GM18951 (cell line): ENCODE measurements around the gene WDFY2.
"Not testable (repeated sequence)": the region's sequence is repeated elsewhere in the genome, so short reads cannot be mapped to it uniquely, and the experiment has no call there.

Source experiments
- POLR2A ChIP-seq: IDR thresholded peaks from 4 replicates; pipeline ENCODE4 v1.6.1; 2011; ENCODE audit warnings: mild to moderate bottlenecking; ENCODE audit not compliant: insufficient read length, insufficient read depth; ENCODE audit errors: extremely low read depth
- in situ Hi-C: fragments of 300-500 bp; cut with MboI; formaldehyde crosslinking; loops from one replicate; pipeline ENCODE4 v1.12.0; 2022; ENCODE audit warnings: low sequenced_read_pairs, mixed read lengths, inconsistent platforms; ENCODE audit not compliant: unreplicated experiment

The WDFY2 gene

GRCh38 chr13:51583469-51583874 lies 790 bp upstream of the WDFY2 start:
- no peak for TF ChIP-seq POLR2A
- in situ Hi-C loops = no loop called here

- TF ChIP-seq POLR2A = no peak
- in situ Hi-C loops = no loop called here
Observed at GRCh38 chr13:51584731-51585672, 740 bp downstream of the WDFY2 start.

- TF ChIP-seq POLR2A = no peak
- in situ Hi-C loops = no loop called here
Observed at GRCh38 chr13:51585696-51586095, 1.4 kb downstream of the WDFY2 start.

- in situ Hi-C loops = no loop called here
- no peak for TF ChIP-seq POLR2A
Observed at GRCh38 chr13:51587372-51587771, 3.1 kb downstream of the WDFY2 start.

- in situ Hi-C loops = no loop called here
Observed at GRCh38 chr13:51588406-51588949, 4.2 kb downstream of the WDFY2 start.

GRCh38 chr13:51589793-51590192 lies 5.5 kb downstream of the WDFY2 start:
- in situ Hi-C loops = no loop called here

More at GRCh38 chr13:51588406-51588949, 4.2 kb downstream of the WDFY2 start:
- TF ChIP-seq POLR2A = no peak

GRCh38 chr13:51590231-51590970 lies 6.1 kb downstream of the WDFY2 start:
- in situ Hi-C loops = no loop called here
- no peak for TF ChIP-seq POLR2A

More at GRCh38 chr13:51589793-51590192, 5.5 kb downstream of the WDFY2 start:
- no peak for TF ChIP-seq POLR2A

GRCh38 chr13:51590971-51591627 lies 6.8 kb downstream of the WDFY2 start:
- no peak for TF ChIP-seq POLR2A
- in situ Hi-C loops = no loop called here

- in situ Hi-C loops = not testable (repeated sequence)
Observed at GRCh38 chr13:51591938-51592337, 7.7 kb downstream of the WDFY2 start.

GRCh38 chr13:51594432-51594831 lies 10.2 kb downstream of the WDFY2 start:
- TF ChIP-seq POLR2A = no peak
- in situ Hi-C loops = no loop called here

- TF ChIP-seq POLR2A = no peak
- in situ Hi-C loops = no loop called here
Observed at GRCh38 chr13:51595416-51595815, 11.2 kb downstream of the WDFY2 start.

GRCh38 chr13:51596541-51596940 lies 12.3 kb downstream of the WDFY2 start:
- TF ChIP-seq POLR2A = no peak
- in situ Hi-C loops = no loop called here
